ENCODE measurements around the gene ZNF655. TPM values are rescaled to one million over a fixed set of nuclear protein-coding genes. Genes with fewer than 3 reads are reported as not detected.

Gene ZNF655
- total and polyA plus RNA-seq, 2 of the 8 experiments (the other 6 are each of a cell fraction or from before 2014, with no cell fraction given) = 27.1 to 37.8 TPM

DNA sequence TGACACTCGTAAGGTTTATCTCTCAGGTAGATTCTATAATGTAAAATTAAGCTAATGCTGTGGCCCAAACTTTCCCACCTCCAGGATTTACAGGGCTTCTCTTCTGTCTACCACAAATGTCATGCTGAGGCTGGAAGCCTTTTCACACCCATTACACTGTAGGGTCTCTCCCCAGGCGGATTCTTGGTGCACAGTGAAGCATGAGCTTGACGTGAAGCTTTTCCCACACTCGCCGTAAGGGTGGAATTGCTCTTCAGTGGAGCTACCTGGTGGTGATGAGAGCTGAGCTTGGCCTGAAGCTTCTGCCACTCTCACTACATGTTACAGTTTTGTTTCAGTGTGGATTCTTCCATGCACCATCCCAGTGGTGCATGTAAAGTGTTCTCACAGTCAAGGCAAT, 17.9 kb upstream of the ZNF655 start:
- no peaks in the 10 kb centered on the region for H3K4me1 ChIP-seq (replicated peaks in 1 of 4; ENCODE audit: control insufficient read depth in 3 of 4, insufficient read depth in 4 of 4, low read length in 3 of 4)
- no peaks in the 10 kb centered on the region for H3K23me2 ChIP-seq (ENCODE audit: low read depth, low read length)
- no peak overlapping the region for H2AFZ ChIP-seq (ENCODE audit: low read length)
- no peak overlapping the region for H2BK120ac ChIP-seq (replicated peaks; ENCODE audit: low read depth, low read length)
- CTCF ChIA-PET (ENCODE audit: partially characterized antibody) = interaction anchor here (1.2 to 1.6 kb wide), 3 partner anchors 11 to 22 kb away, joined by 3 to 11 read pairs (median 3); no protein-coding TSS in a partner anchor
- H3K36me3 ChIP-seq (ENCODE audit: control insufficient read depth in 2 of 4, insufficient read depth in 4 of 4, low read length in 3 of 4) = no peaks in the 10 kb centered on the region
- no peaks in the 10 kb centered on the region for H3K79me2 ChIP-seq (ENCODE audit: control insufficient read depth in 1 of 2, insufficient read depth in 2 of 2, low read length in 2 of 2)
- TF ChIP-seq RNF2 (IDR thresholded peaks at IDR 0.05; ENCODE audit: borderline replicate concordance, low read depth, low read length, missing control alignments, poor library complexity, severe bottlenecking) (no peak), GABPA (IDR thresholded peaks at IDR 0.05; ENCODE audit: borderline replicate concordance, insufficient read depth, low read length) (no peak), PHF8 (conservative IDR thresholded peaks at IDR 0.05; ENCODE audit: low read depth, low read length) (no peak), EP300 (IDR thresholded peaks at IDR 0.05; ENCODE audit: borderline replicate concordance in 1 of 2, low read depth in 2 of 2, low read length in 2 of 2) (no peak), NANOG (IDR thresholded peaks at IDR 0.05; ENCODE audit: insufficient read depth, low read depth, low read length, poor library complexity, severe bottlenecking) (no peak), RAD21 (IDR thresholded peaks at IDR 0.05 in 1 of 2, conservative IDR thresholded peaks at IDR 0.05 in 1 of 2; ENCODE audit: low read depth in 2 of 2, low read length in 2 of 2) (no peak)
- no peak overlapping the region for H3K4ac ChIP-seq (replicated peaks; ENCODE audit: insufficient read length, low read depth, low read length)
- H3K14ac ChIP-seq (ENCODE audit: insufficient read length) = no peak overlapping the region
- H3K79me1 ChIP-seq (ENCODE audit: low read depth, low read length) = no peaks in the 10 kb centered on the region
- H3K9ac ChIP-seq (replicated peaks in 1 of 4; ENCODE audit: extremely low read depth in 1 of 4, low read depth in 3 of 4, low read length in 3 of 4) = no peak overlapping the region
- H4K20me1 ChIP-seq (replicated peaks in 1 of 2; ENCODE audit: control insufficient read depth in 1 of 2, insufficient read depth in 2 of 2, low read length in 2 of 2) = no peaks in the 10 kb centered on the region
- H2BK5ac ChIP-seq (ENCODE audit: low read depth, low read length) = no peak overlapping the region
- H4K8ac ChIP-seq (ENCODE audit: extremely low read depth, insufficient read depth, low read length) = no peak overlapping the region
- H3K56ac ChIP-seq (replicated peaks; ENCODE audit: insufficient read length, low read depth, low read length) = no peak overlapping the region
- POLR2A ChIA-PET (ENCODE audit: partially characterized antibody) = no interaction called here
- H3K27me3 ChIP-seq (replicated peaks in 1 of 4; ENCODE audit: control insufficient read depth in 3 of 4, extremely low read depth in 1 of 4, insufficient read depth in 3 of 4, low read length in 3 of 4) = no peaks in the 10 kb centered on the region
- no peak overlapping the region for H3K18ac ChIP-seq (ENCODE audit: extremely low read depth, low read length)
- H3K4me2 ChIP-seq (ENCODE audit: insufficient read depth in 1 of 2, low read depth in 2 of 2, low read length in 2 of 2) = no peak overlapping the region
- FAIRE-seq = no peak
- H4K91ac ChIP-seq (replicated peaks; ENCODE audit: insufficient read length, low read length) = no peak overlapping the region
- peaks cover 27 to 32% of the 10 kb centered on the region in 2 experiments for H3K9me3 ChIP-seq (ENCODE audit: insufficient read depth in 2 of 2, low read depth in 1 of 2, low read length in 1 of 2)
- no peak overlapping the region for H2AK5ac ChIP-seq (ENCODE audit: low read depth, low read length)
- no peak overlapping the region for H2BK15ac ChIP-seq (ENCODE audit: low read length)
- 91% methylated on average over 5 of the region's 5 CpGs; no CpG with 5 or more reads in 1 of the 2 experiments for WGBS, 2 experiments (ENCODE audit: extremely low coverage in 1 of 2, insufficient coverage in 1 of 2, insufficient read length in 1 of 2, insufficient replicate concordance in 2 of 2, low coverage in 1 of 2, low lambda C conversion rate in 2 of 2, missing lambda C conversion rate in 1 of 2)
- no peak overlapping the region for H3K23ac ChIP-seq (ENCODE audit: insufficient read length)
- no peak overlapping the region for H2BK20ac ChIP-seq (ENCODE audit: low read length)
- no peak overlapping the region for H3K27ac ChIP-seq (ENCODE audit: low read depth, low read length)
- no peak overlapping the region for H3K4me3 ChIP-seq (ENCODE audit: extremely low read depth in 1 of 4, insufficient read depth in 2 of 4, low read depth in 3 of 4, low read length in 4 of 4)
- no peak for DNase-seq (ENCODE audit: low read depth in 1 of 2, low spot score in 2 of 2)
- H2BK12ac ChIP-seq (ENCODE audit: low read depth, low read length) = no peak overlapping the region
- no peak overlapping the region for H4K5ac ChIP-seq (ENCODE audit: insufficient read length, low read depth, low read length)

All from H1 (cell line).